HG02943 (cell line): ENCODE results near the gene ZBTB2.
A peak's percentile ranks its signal among the peaks of the same experiment; 100 is the strongest.
"Not testable (repeated sequence)": the region's sequence is repeated elsewhere in the genome, so short reads cannot be mapped to it uniquely, and the experiment has no call there.

Source experiments
- ATAC-seq: cut with Tn5 transposase; IDR thresholded peaks from one replicate; pipeline ENCODE4 v1.9.1; 2021; ENCODE audit warnings: mild to moderate bottlenecking, low read depth, moderate library complexity; ENCODE audit not compliant: unreplicated experiment

Gene ZBTB2

DNA sequence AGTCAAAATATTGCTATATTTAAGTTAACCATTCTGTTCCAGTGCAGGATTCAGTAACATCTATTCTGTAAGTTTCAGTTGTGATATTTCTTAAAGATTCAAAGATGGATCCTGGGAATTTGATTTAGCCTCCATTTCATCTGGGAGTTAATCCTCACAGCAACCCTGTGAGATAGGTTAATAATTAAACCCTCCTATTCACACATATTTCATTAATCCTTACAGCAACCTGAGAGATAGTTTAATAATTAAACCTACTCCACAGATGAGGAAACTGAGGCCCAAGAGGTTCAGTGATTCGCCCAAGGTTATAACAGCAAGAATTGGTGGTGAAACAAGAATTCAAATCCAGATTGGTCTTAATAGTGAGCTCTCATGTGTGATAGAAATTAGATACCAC is 10.9 kb upstream of the ZBTB2 start:
- ATAC-seq: no peak

DNA sequence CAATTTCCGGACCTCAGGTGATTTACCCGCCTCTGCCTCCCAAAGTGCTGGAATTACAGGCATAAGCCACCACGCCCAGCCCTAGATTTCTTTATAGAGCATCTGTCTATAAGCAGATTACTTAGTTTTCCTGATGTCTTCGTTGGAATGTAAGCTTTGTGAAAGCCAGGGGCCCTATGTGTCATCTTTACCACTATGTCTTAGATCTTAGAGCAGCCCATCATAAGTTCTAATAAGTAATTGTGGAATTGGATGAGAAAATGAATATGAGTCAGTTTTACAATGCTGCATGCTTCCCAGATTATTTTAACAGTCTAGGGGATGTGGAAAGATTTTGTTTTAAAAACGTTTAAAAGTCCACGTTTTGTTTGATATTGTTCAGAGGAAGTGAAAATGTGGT is 9.1 kb upstream of the ZBTB2 start:
- no peak for ATAC-seq

GRCh38 chr6:151399679-151400078 is 8.3 kb upstream of the ZBTB2 start:
- no peak for ATAC-seq

DNA sequence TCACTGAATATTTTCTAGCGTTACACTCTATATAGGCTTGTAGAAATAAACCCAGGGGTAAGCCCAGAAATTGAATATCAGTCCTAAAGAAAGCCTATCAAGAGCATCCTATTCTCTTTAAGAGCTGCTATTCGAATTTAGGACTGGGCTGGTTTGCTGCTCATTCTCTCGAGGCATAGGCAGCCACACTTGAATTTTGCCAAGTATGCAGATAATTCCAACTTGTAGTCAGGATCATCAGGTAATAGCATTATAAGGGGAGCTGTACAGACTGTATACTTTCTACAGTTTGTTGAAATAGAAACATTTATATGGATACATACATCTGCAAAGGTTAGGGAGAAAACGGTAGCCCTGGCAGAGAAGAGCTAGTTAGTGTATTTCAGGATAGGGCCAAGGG is 2.1 kb upstream of the ZBTB2 start:
- no peak for ATAC-seq

DNA sequence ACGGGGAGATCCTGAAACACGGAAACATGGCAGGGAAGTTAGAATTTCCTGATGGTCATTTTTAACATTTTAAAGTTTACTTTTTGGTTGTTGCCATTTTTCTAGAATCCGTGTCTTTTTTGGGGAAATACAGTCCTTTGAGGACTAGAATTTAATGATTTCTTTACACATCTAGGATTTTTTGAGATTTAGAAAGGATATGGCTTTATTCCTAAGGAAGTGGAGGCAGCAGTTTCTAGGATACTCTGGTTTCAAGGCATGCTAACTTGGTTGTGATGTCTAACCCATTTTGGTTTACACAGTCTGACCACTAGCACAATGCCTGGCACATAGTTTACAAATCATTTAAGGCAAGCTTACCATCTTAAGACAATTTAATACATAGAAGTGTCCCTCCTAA is 1.1 kb upstream of the ZBTB2 start:
- no peak for ATAC-seq

GRCh38 chr6:151390851-151391470 is 398 bp downstream of the ZBTB2 start:
- ATAC-seq: peak; percentile 15

DNA sequence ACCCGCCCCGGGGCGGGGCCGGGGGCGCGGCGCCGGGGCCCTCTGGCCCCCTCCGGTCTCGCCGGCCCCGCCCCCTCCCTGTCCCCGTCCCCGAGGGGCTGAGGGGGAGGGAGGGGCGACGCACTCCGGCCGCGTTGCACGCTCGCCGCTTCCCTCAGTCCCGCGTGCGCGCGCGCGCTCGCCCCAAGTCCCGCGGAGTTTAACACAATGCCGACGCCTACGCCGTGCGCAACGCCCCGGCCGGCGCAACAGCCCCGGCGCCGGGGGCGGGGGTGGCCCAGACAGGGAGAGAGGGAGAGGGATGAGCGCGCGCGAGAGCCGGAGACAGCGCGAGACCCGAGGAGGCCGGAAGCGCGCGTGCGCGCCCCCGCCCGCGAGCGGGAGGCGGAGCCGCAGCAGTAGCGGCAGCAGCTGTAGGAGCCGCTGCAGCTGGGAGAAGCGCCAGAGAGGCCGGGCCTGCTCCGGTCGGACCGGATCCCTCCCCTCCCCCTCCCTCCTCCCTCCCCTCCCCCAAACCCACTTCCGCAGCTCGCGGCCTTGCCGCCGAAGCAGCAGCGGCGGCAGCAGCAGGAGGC is 996 bp downstream of the ZBTB2 start:
- peak; percentile 75 for ATAC-seq

- peak; percentile 52 for ATAC-seq
These were observed 1.6 kb downstream of the ZBTB2 start for GRCh38 chr6:151389618-151390275.

DNA sequence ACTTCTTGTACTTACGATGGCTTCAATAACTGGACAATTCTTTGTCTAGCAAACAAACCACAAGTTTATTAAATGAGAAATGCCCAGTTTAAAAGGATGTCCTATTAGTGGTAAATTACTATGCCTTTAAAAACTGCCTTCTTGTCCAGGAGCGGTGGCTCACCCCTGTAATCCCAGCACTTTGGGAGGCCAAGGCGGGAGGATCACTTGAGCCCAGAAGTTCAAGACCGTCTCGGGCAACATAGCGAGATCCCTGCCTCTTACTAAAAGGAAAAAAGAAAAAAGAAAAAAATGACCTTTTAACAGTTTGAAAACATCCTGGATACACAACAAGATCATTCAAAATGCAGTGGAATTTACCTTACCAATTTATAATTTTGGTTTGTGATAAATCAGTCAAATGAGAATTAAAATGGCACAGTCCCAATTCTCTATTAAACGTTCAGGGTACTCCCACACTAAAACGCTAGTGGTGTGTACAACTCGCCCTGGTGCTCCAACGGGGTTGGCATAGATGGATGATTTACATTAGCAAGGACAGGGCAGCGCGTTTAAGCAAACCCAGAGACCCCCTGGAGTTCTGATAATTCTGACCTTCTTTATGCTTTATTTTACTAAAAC is 2.3 kb downstream of the ZBTB2 start:
- ATAC-seq: no peak

- no peak for ATAC-seq
These were observed 3.1 kb downstream of the ZBTB2 start for GRCh38 chr6:151388236-151388635.

- ATAC-seq: no peak
These were observed 4.0 kb downstream of the ZBTB2 start for GRCh38 chr6:151387175-151387970.

DNA sequence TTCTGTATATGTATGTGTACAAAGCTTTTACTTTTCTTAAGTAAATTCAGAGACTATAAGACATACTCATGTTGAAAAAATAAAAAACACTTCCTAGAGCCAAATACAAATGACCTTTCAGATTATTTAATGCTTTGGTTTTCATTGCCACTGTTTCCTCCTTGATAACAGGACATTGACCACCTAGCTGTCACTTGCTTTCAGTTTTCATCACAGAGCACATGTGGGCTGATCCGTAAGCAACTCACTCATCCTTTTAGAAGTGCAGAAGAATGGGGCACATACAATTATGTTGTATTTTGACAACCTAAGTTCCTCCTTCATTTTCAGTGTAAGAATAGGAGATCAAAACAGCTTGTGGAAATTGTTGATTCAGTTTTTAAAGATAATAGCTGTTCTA is 6.2 kb downstream of the ZBTB2 start:
- ATAC-seq: no peak

DNA sequence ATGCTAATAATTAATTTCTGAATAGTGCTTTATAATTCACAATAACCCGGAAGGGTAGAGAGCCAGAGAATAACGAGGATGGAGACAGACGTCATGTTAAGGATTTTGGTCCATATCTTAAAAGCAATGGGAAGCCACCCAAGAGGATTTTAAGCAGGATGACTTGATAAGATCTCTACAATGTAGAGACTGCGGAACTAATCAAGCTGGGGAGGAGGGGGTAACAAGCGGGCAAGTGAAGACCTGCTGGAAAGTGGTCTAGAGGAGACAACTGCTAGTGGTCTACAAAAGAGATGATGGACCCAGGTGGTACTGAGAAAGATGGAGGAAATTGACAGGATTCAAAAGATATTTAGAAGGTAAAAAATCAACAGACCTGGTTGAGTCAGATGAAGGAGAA is 7.2 kb downstream of the ZBTB2 start:
- ATAC-seq: no peak

- not testable (repeated sequence) for ATAC-seq
These were observed 8.7 kb downstream of the ZBTB2 start for GRCh38 chr6:151382631-151383030.

DNA sequence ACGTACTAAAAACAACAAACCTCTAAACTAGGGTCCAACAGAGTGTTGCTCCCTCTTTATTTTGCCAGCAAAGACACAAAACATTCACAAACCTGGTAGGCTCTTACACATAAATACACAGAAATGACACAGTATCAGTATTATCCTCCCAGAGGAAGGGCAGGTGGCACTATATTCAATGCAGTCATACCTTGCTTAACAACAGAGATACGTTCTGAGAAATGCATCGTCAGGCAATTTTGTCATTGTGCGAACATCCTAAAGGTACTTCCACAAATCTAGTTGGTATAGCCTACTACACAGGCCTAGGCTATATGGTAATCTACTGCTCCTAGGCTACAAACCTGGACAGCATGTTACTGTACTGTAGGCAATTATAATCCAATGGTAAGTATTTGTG is 9.6 kb downstream of the ZBTB2 start:
- ATAC-seq: no peak

DNA sequence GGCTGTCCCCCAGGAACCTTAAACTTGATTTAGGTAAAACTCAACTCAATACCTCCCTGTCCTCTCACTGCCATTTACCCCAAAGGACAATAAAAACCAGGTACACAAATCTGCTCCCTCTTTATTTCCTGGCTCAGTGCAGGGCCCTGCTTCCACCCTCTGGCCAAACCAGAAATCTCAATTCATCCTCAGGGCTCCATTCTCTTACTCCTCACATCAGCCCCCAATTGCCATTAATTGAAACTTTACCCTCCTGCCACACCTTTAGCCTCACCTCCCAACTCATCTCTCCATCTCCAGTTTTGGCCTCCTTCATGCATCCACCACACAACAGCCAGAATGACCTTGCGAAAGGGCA is 10.5 kb downstream of the ZBTB2 start:
- ATAC-seq: no peak

DNA sequence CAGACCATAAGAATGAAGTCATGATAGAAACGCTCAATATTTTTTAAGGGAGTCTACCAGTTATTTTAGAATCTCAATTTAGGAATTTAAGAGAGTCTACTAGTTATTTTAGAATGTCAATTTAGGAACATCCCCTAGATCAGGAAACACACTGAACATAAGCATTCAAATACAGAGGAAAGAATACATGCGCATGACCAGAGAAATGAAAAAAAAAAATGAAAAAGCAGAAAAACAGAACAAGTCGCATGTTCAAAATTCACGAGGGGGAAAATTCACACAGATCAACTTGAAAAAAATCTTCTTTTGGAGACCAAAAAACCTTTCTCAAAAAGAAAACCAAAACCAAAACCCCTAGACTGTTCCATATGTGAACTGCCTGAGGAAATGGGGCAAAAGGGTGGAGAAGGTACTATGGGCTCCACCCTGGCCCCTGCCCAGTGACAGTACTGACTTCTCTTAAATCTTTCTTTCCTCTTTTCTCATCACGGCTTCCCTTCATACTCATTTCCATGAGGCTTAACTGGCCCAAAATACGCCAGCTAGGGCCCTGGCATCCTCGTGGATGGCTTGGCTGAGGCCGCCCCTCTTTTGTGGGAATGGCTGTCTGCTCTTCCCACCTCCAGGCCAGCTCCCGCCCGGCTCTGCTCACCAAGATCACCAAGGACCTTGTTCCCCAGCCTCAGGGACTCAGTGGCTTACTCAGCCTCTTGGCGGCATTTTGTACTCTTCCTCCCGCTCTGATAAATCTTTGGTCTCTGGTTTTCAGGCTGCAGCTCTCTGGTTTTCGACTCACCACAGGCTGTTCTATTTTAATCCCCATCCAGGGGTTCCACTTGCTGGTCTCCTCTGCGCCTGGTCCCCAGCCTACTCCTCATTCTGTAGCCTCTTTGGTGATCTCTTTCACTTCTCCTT is 11.2 kb downstream of the ZBTB2 start:
- no peak for ATAC-seq

- no peak for ATAC-seq
These were observed 14.3 kb downstream of the ZBTB2 start for GRCh38 chr6:151377095-151377494.

DNA sequence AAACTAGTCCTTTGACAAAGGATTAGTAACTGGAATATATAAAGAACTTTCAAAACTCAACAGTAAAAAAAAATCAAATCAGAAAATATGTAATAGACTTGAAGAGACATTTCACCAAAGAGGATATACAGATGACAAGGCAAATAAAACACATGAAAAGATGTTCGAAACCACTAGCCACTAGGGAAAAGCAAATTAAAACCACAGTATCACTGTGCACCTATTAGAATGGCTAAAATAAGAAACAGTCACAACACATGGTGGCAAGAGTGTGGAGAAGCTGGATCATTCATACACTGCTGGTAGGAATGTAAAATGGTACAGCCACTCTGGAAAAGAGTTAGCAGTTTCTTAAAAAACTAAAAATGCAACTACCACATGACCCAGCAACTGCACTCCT is 14.9 kb downstream of the ZBTB2 start:
- ATAC-seq: no peak

- ATAC-seq: no peak
These were observed 15.5 kb downstream of the ZBTB2 start for GRCh38 chr6:151375833-151376232.
